HT-29 (cell line): ENCODE measurements around the gene GGCX. TPM values are rescaled to one million over a fixed set of nuclear protein-coding genes. Genes with fewer than 3 reads are reported as not detected.

Source experiments
- DNase-seq: peaks from one replicate; pipeline ENCODE4 v3.0.0-alpha.2; 2015; ENCODE audit warnings: low spot score
- total RNA-seq: library from RNA; depleted of rRNA; stranded (reverse); fragments of >200 nt; shearing (Covaris generic); gene quantifications from 2 replicates; pipeline ENCODE4 v1.2.3, GENCODE V29; 2014

GGCX gene
- total RNA-seq, 1 experiment from 2014 or later = 38.8 TPM

- DNase-seq = no peak
Measured at GRCh38 chr2:85541753-85542457, 19.4 kb downstream of the GGCX start.

- DNase-seq = no peak
Measured at GRCh38 chr2:85541262-85541661, 20.0 kb downstream of the GGCX start.

- DNase-seq = peak; percentile 58
Measured at GRCh38 chr2:85540133-85540648, 21.1 kb downstream of the GGCX start.

- DNase-seq = peak; percentile 75
Measured at GRCh38 chr2:85539361-85540132, 21.7 kb downstream of the GGCX start.

- DNase-seq = peak; percentile 92
Measured at GRCh38 chr2:85538507-85539360, 22.6 kb downstream of the GGCX start, which contains the start of gene MAT2A. Gene MAT2A, plus strand, starts transcription at chr2:85539168. Its CDS starts 120 bp downstream, at chr2:85539288.

GRCh38 chr2:85537600-85538506 lies 23.4 kb downstream of the GGCX start:
- peak; percentile 70 for DNase-seq

GRCh38 chr2:85536479-85536878 lies 24.8 kb downstream of the GGCX start:
- peak; percentile 63 for DNase-seq

- DNase-seq = no peak
Measured at GRCh38 chr2:85534881-85535280, 26.4 kb downstream of the GGCX start.

- no peak for DNase-seq
Measured at GRCh38 chr2:85534099-85534498, 27.2 kb downstream of the GGCX start.

- DNase-seq = no peak
Measured at GRCh38 chr2:85531589-85531988, 29.7 kb downstream of the GGCX start.

GRCh38 chr2:85529809-85530208 lies 31.5 kb downstream of the GGCX start:
- DNase-seq = no peak

- no peak for DNase-seq
Measured at GRCh38 chr2:85528355-85528754, 32.9 kb downstream of the GGCX start.

GRCh38 chr2:85527787-85528186 lies 33.5 kb downstream of the GGCX start:
- no peak for DNase-seq

GRCh38 chr2:85525567-85525966 lies 35.7 kb downstream of the GGCX start:
- no peak for DNase-seq

- no peak for DNase-seq
Measured at GRCh38 chr2:85525029-85525428, 36.3 kb downstream of the GGCX start.

GRCh38 chr2:85524336-85524908 lies 36.9 kb downstream of the GGCX start:
- DNase-seq = no peak

GRCh38 chr2:85523903-85524335 lies 37.4 kb downstream of the GGCX start:
- no peak for DNase-seq

GRCh38 chr2:85523062-85523902 lies 38.0 kb downstream of the GGCX start:
- no peak for DNase-seq

- DNase-seq = no peak
Measured at GRCh38 chr2:85522090-85522647, 39.1 kb downstream of the GGCX start.
